GM12878 (cell line): ENCODE measurements around the gene IL22RA2. TPM values are rescaled to one million over a fixed set of nuclear protein-coding genes. Genes with fewer than 3 reads are reported as not detected.

ENCODE experiments used
- ATAC-seq: fragments of 200-7000 bp; cut with Tn5 transposase; 3 replicates; pipeline ENCODE4 v1.9.1; 2020; ENCODE audit warnings: mild to moderate bottlenecking, moderate library complexity
- BruUV-seq: library from RNA; stranded (reverse); fragments of 400-500 nt; replicated peaks from 2 replicates; lab custom pipeline; 2021; lab: Mats Ljungman, UMichigan
- CTCF ChIA-PET: fragments of 300-600 bp; sonication (Branson Sonifier 250); formaldehyde crosslinking; extraction: SDS; loops from one replicate; lab custom pipeline; 2021; ENCODE audit warnings: inconsistent platforms; lab: Yijun Ruan, JAX
- POLR2A ChIA-PET: fragments of 350-600 bp; formaldehyde crosslinking; extraction: SDS; loops from one replicate; lab custom pipeline; 2021; ENCODE audit warnings: inconsistent platforms; lab: Charles Lee
- RAD21 ChIA-PET: fragments of 300-600 bp; sonication (Branson Sonifier 250); formaldehyde crosslinking; loops from one replicate; lab custom pipeline; 2023; ENCODE audit warnings: antibody characterized with exemption; ENCODE audit not compliant: unreplicated experiment; lab: Charles Lee
- SMC1A ChIA-PET: fragments of 300-600 bp; sonication (Branson Sonifier 250); formaldehyde crosslinking; loops from one replicate; lab custom pipeline; 2023; ENCODE audit not compliant: unreplicated experiment, uncharacterized antibody; lab: Charles Lee
- DNase-seq: peaks from one replicate; pipeline ENCODE4 v3.0.0-alpha.2; 2011; ENCODE audit warnings: low read depth, low spot score
- FAIRE-seq: peaks from 3 replicates; lab custom pipeline; 2011; peaks lifted over from hg19 to GRCh38; lab: Jason Lieb, UNC
- H2AFZ ChIP-seq: 2 replicates; pipeline ENCODE4 v1.6.0; 2011; ENCODE audit warnings: low read depth, low read length, control low read depth; ENCODE audit not compliant: control insufficient read depth
- H3K27ac ChIP-seq: 2 replicates; pipeline ENCODE4 v1.5.1; 2011; ENCODE audit warnings: control low read depth; ENCODE audit not compliant: control insufficient read depth, insufficient read depth
- H3K27me3 ChIP-seq, 2 experiments: replicated peaks in 1 of 2; 2 replicates each; pipeline versions ENCODE4 v1.6.0 to v1.6.1; 2011; ENCODE audit warnings: low read length in 1 of 2; ENCODE audit not compliant: control insufficient read depth in 2 of 2, insufficient read depth in 2 of 2
- H3K36me3 ChIP-seq, 2 experiments: 2 replicates each; pipeline ENCODE4 v1.5.1; 2011; ENCODE audit warnings: low read length in 1 of 2; ENCODE audit not compliant: control insufficient read depth in 2 of 2, insufficient read depth in 2 of 2
- H3K4me1 ChIP-seq: 2 replicates; pipeline ENCODE4 v1.6.1; 2011; ENCODE audit warnings: mild to moderate bottlenecking, low read length, moderate library complexity, mixed read lengths; ENCODE audit not compliant: control insufficient read depth, insufficient read depth
- H3K4me2 ChIP-seq: 2 replicates; pipeline ENCODE4 v1.6.0; 2011; ENCODE audit warnings: control low read depth; ENCODE audit not compliant: control insufficient read depth, insufficient read depth
- H3K4me3 ChIP-seq: fragments of 200-600 bp; sonication (generic); 2 replicates; pipeline ENCODE4 v1.5.1; 2016
- H3K79me2 ChIP-seq: 2 replicates; pipeline ENCODE4 v1.6.0; 2011; ENCODE audit warnings: low read length; ENCODE audit not compliant: control insufficient read depth, insufficient read depth
- H3K9ac ChIP-seq: 2 replicates; pipeline ENCODE4 v1.8.0; 2011; ENCODE audit warnings: low read length, control low read depth, mixed read lengths; ENCODE audit not compliant: control insufficient read depth, insufficient read depth
- H3K9me3 ChIP-seq: replicated peaks from 3 replicates; pipeline ENCODE4 v1.5.1; 2011; ENCODE audit warnings: mild to moderate bottlenecking, low read length; ENCODE audit not compliant: control insufficient read depth, insufficient read depth
- H4K20me1 ChIP-seq: 2 replicates; pipeline ENCODE4 v1.6.0; 2011; ENCODE audit not compliant: control insufficient read depth, insufficient read depth
- CHD1 ChIP-seq: IDR thresholded peaks from 2 replicates; pipeline ENCODE4 v1.6.1; 2012; ENCODE audit warnings: low read depth, low read length, improper control_type of control experiment
- EP300 ChIP-seq, 2 experiments: fragments of 150-350 bp in 1 of 2; IDR thresholded peaks; 2 replicates each; pipeline ENCODE4 v1.6.1; 2011 to 2012; ENCODE audit warnings: low read depth in 2 of 2, low read length in 2 of 2, borderline replicate concordance in 1 of 2, improper control_type of control experiment in 1 of 2, inconsistent platforms in 1 of 2; ENCODE audit not compliant: control insufficient read depth in 1 of 2
- PAX5 ChIP-seq: IDR thresholded peaks from 2 replicates; pipeline ENCODE4 v1.6.1; 2011; ENCODE audit warnings: low read depth, low read length, borderline replicate concordance
- PAX8 ChIP-seq: fragments of 450-650 bp; IDR thresholded peaks from 2 replicates; pipeline ENCODE4 v1.6.1; 2017; ENCODE audit warnings: mild to moderate bottlenecking, moderate library complexity
- SIX5 ChIP-seq: IDR thresholded peaks from 2 replicates; pipeline ENCODE4 v1.6.1; 2011; ENCODE audit warnings: mild to moderate bottlenecking, low read depth, low read length, moderate library complexity; ENCODE audit not compliant: severe bottlenecking
- SMARCA5 ChIP-seq: fragments of 450-650 bp; IDR thresholded peaks from 2 replicates; pipeline ENCODE4 v1.6.1; 2017; ENCODE audit warnings: mild to moderate bottlenecking
- ZNF207 ChIP-seq: fragments of 450-650 bp; IDR thresholded peaks from 2 replicates; pipeline ENCODE4 v1.6.1; 2014; ENCODE audit warnings: antibody characterized with exemption, mild to moderate bottlenecking, borderline replicate concordance
- ZNF217 ChIP-seq: fragments of 450-650 bp; IDR thresholded peaks from 2 replicates; pipeline ENCODE4 v1.6.1; 2017; ENCODE audit warnings: antibody characterized with exemption, mild to moderate bottlenecking
- WGBS: methylation state at CpG from one replicate; pipeline ENCODE4 v1.1.6; 2016; ENCODE audit warnings: low lambda C conversion rate; ENCODE audit not compliant: insufficient replicate concordance, insufficient coverage; ENCODE audit errors: missing lambda C conversion rate; 5-methylcytosine and 5-hydroxymethylcytosine counted together
- in situ Hi-C: fragments of 300-500 bp; cut with MboI; formaldehyde crosslinking; loops from 9 replicates; pipeline ENCODE4 v1.14.3; 2018; ENCODE audit warnings: mixed read lengths
- intact Hi-C: fragments of 100-400 bp; cut with micrococcal nuclease; formaldehyde crosslinking; loops from one replicate; pipeline ENCODE4 v1.14.2; 2022; ENCODE audit not compliant: unreplicated experiment
- polyA plus RNA-seq, 11 experiments: library from polyadenylated mRNA; depleted of rRNA in 4 of 11; unstranded in 6 of 11; stranded (reverse) in 5 of 11; fragments of >200 nt; fragmentation: Nextera tagmentation in 4 of 11; fragmentation: Illumina TruSeq in 1 of 11; extraction: Ambion mirVana in 4 of 11; extraction: Trizol in 1 of 11; gene quantifications; 1 replicate in 1 of 11; 2 replicates in 10 of 11; pipeline versions ENCODE4 v1.2.1 to v1.2.3, GENCODE V29; 2011 to 2016; ENCODE audit warnings: inconsistent platforms in 2 of 11, missing spikeins in 2 of 11, low read depth in 1 of 11
- total RNA-seq, 4 experiments: library from RNA; depleted of rRNA in 3 of 4; stranded (reverse); fragments of >200 nt in 3 of 4; fragmentation: Illumina TruSeq in 1 of 4; extraction: Trizol in 1 of 4; gene quantifications; 2 replicates each; pipeline versions ENCODE4 v1.2.1 to v1.2.3, GENCODE V29; 2013 to 2021
- TF ChIP-seq, protein P1 (sequence below): fragments of 450-650 bp; IDR thresholded peaks from 2 replicates; pipeline ENCODE4 v1.6.1; 2016; ENCODE audit warnings: mild to moderate bottlenecking
- TF ChIP-seq, protein P2 (sequence below): fragments of 450-650 bp; conservative IDR thresholded peaks from 2 replicates; pipeline ENCODE4 v1.6.1; 2017; ENCODE audit warnings: mild to moderate bottlenecking, moderate library complexity
- TF ChIP-seq, protein P3 (sequence below): fragments of 450-650 bp; IDR thresholded peaks from 2 replicates; pipeline ENCODE4 v1.6.1; 2017; ENCODE audit warnings: mild to moderate bottlenecking, moderate library complexity
- TF ChIP-seq, protein P4 (sequence below): fragments of 450-650 bp; IDR thresholded peaks from 2 replicates; pipeline ENCODE4 v1.6.1; 2017; ENCODE audit warnings: low read depth, mild to moderate bottlenecking, moderate library complexity

The IL22RA2 gene
- total and polyA plus RNA-seq, 10 of the 15 experiments (the other 5 are each of a cell fraction or from before 2014, with no cell fraction given) = 0.05 to 0.22 (median 0.09) TPM; not detected in 3

DNA sequence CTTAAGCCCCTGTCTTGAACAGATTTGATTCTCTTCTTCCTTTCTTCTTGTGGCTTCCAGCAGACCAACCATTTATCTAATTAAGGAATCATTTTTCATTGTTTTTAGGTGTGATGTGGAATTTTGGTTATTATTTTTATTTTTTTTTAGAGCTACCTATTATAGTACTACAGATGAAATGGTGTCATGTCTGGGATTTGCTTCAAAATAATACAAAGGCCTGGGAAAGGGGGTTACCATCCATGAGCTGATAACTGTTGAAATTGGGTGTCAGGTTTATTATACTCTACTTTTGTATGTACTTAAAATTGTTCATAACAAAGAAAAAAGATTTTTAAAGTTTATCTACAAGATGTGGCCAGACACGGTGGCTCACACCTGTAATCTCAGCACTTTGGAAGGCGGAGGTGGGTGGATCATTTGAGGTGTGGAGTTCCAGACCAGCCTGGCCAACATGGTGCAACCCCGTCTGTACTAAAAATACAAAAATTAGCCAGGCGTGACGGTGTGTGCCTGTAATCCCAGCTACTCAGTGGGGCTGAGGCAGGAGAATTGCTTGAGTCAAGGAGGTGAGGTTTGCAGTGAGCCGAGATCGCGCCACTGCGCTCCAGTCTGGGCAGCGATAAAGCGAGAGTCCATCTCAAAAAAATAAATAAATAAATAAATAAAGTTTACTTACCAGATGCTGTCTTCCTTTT is 561 bp downstream of the IL22RA2 start:
- H3K27ac ChIP-seq = peak overlapping the region; percentile 84
- TF ChIP-seq PAX8 (peak; percentile 43; the same call in 1 of the 2 replicates), SIX5 (no peak), ZNF217 (0 out of 2 replicates have a peak, but pooled peaks have one; percentile 16), ZNF207 (no peak), EP300 (IDR thresholded peaks at IDR 0.05; ENCODE audit: borderline replicate concordance in 1 of 2, control insufficient read depth in 1 of 2, low read depth in 2 of 2, low read length in 2 of 2) (0 out of 4 replicates have a peak, but pooled peaks of 1 of the 2 experiments have one; percentile 2), CHD1 (no peak), SMARCA5 (no peak), PAX5 (peak; percentile 97)
- TF ChIP-seq, protein P1, sequence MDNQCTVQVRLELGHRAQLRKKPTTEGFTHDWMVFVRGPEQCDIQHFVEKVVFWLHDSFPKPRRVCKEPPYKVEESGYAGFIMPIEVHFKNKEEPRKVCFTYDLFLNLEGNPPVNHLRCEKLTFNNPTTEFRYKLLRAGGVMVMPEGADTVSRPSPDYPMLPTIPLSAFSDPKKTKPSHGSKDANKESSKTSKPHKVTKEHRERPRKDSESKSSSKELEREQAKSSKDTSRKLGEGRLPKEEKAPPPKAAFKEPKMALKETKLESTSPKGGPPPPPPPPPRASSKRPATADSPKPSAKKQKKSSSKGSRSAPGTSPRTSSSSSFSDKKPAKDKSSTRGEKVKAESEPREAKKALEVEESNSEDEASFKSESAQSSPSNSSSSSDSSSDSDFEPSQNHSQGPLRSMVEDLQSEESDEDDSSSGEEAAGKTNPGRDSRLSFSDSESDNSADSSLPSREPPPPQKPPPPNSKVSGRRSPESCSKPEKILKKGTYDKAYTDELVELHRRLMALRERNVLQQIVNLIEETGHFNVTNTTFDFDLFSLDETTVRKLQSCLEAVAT = peak; percentile 45; the same call in 1 of the 2 replicates
- TF ChIP-seq, protein P2, sequence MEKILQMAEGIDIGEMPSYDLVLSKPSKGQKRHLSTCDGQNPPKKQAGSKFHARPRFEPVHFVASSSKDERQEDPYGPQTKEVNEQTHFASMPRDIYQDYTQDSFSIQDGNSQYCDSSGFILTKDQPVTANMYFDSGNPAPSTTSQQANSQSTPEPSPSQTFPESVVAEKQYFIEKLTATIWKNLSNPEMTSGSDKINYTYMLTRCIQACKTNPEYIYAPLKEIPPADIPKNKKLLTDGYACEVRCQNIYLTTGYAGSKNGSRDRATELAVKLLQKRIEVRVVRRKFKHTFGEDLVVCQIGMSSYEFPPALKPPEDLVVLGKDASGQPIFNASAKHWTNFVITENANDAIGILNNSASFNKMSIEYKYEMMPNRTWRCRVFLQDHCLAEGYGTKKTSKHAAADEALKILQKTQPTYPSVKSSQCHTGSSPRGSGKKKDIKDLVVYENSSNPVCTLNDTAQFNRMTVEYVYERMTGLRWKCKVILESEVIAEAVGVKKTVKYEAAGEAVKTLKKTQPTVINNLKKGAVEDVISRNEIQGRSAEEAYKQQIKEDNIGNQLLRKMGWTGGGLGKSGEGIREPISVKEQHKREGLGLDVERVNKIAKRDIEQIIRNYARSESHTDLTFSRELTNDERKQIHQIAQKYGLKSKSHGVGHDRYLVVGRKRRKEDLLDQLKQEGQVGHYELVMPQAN = no peak
- TF ChIP-seq, protein P3, sequence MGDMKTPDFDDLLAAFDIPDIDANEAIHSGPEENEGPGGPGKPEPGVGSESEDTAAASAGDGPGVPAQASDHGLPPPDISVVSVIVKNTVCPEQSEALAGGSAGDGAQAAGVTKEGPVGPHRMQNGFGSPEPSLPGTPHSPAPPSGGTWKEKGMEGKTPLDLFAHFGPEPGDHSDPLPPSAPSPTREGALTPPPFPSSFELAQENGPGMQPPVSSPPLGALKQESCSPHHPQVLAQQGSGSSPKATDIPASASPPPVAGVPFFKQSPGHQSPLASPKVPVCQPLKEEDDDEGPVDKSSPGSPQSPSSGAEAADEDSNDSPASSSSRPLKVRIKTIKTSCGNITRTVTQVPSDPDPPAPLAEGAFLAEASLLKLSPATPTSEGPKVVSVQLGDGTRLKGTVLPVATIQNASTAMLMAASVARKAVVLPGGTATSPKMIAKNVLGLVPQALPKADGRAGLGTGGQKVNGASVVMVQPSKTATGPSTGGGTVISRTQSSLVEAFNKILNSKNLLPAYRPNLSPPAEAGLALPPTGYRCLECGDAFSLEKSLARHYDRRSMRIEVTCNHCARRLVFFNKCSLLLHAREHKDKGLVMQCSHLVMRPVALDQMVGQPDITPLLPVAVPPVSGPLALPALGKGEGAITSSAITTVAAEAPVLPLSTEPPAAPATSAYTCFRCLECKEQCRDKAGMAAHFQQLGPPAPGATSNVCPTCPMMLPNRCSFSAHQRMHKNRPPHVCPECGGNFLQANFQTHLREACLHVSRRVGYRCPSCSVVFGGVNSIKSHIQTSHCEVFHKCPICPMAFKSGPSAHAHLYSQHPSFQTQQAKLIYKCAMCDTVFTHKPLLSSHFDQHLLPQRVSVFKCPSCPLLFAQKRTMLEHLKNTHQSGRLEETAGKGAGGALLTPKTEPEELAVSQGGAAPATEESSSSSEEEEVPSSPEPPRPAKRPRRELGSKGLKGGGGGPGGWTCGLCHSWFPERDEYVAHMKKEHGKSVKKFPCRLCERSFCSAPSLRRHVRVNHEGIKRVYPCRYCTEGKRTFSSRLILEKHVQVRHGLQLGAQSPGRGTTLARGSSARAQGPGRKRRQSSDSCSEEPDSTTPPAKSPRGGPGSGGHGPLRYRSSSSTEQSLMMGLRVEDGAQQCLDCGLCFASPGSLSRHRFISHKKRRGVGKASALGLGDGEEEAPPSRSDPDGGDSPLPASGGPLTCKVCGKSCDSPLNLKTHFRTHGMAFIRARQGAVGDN = peak; percentile 17; the same call in 1 of the 2 replicates
- TF ChIP-seq, protein P4, sequence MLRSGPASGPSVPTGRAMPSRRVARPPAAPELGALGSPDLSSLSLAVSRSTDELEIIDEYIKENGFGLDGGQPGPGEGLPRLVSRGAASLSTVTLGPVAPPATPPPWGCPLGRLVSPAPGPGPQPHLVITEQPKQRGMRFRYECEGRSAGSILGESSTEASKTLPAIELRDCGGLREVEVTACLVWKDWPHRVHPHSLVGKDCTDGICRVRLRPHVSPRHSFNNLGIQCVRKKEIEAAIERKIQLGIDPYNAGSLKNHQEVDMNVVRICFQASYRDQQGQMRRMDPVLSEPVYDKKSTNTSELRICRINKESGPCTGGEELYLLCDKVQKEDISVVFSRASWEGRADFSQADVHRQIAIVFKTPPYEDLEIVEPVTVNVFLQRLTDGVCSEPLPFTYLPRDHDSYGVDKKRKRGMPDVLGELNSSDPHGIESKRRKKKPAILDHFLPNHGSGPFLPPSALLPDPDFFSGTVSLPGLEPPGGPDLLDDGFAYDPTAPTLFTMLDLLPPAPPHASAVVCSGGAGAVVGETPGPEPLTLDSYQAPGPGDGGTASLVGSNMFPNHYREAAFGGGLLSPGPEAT = peak; percentile 62; the same call in 1 of the 2 replicates

More for the DNA sequence above, 561 bp downstream of the IL22RA2 start:
- BruUV-seq = TSS peak; percentile 94
- intact Hi-C loops (no loop called here), in situ Hi-C loops (no loop called here)
- no peaks in the 10 kb centered on the region for H3K36me3 ChIP-seq
- RAD21 ChIA-PET = interaction anchor here (1.0 to 11.3 kb wide), 15 partner anchors 40 to 141 kb away, joined by 3 to 500 read pairs (median 12); no protein-coding TSS in a partner anchor
- H3K4me3 ChIP-seq = no peak overlapping the region
- peak overlapping the region; percentile 3; the same call in 1 of the 2 replicates for H3K9ac ChIP-seq
- H4K20me1 ChIP-seq = no peaks in the 10 kb centered on the region
- no peak for DNase-seq
- H3K4me2 ChIP-seq = peak overlapping the region; percentile 39; the same call in 1 of the 2 replicates
- H2AFZ ChIP-seq = no peak overlapping the region; the same call in 1 of the 2 replicates
- CTCF ChIA-PET = interaction anchor here (0.9 to 3.2 kb wide), 11 partner anchors 40 to 142 kb away, joined by 3 to 16 read pairs (median 6); no protein-coding TSS in a partner anchor
- POLR2A ChIA-PET = interaction anchor here (0.8 to 2.7 kb wide), 13 partner anchors 11 to 90 kb away, joined by 3 to 15 read pairs (median 4); no protein-coding TSS in a partner anchor
- peaks cover 44% of the 10 kb centered on the region for H3K4me1 ChIP-seq
- no peaks in the 10 kb centered on the region for H3K27me3 ChIP-seq
- WGBS = 88% methylated on average over 11 of the region's 11 CpGs
- no peak for FAIRE-seq
- peaks cover 11% of the 10 kb centered on the region; the same call in 2 of the 3 replicates for H3K9me3 ChIP-seq
- ATAC-seq = peak; percentile 10
- SMC1A ChIA-PET = interaction anchor here (1.2 to 9.7 kb wide), 22 partner anchors 8 to 141 kb away, joined by 3 to 293 read pairs (median 8); no protein-coding TSS in a partner anchor
- H3K79me2 ChIP-seq = no peaks in the 10 kb centered on the region; the same call in 1 of the 2 replicates
